ENCODE data around the gene SPOCK2. TPM values are rescaled to one million over a fixed set of nuclear protein-coding genes. Genes with fewer than 3 reads are reported as not detected.

The SPOCK2 gene
- polyA plus RNA-seq, 10 donors: 1.9 to 15.9 (median 3.6) TPM

GRCh38 chr10:72073708-72074573 is 14.4 kb downstream of the SPOCK2 start:
- DNase-seq: no peak

GRCh38 chr10:72072639-72073038 is 15.7 kb downstream of the SPOCK2 start:
- no peak for DNase-seq

- no peak for DNase-seq
Measured at GRCh38 chr10:72072046-72072445, 16.3 kb downstream of the SPOCK2 start.

- DNase-seq: no peak
Measured at GRCh38 chr10:72069751-72070526, 18.4 kb downstream of the SPOCK2 start.

- no peak for DNase-seq
Measured at GRCh38 chr10:72068901-72069446, 19.4 kb downstream of the SPOCK2 start.

GRCh38 chr10:72068126-72068765 is 20.1 kb downstream of the SPOCK2 start:
- DNase-seq: no peak

GRCh38 chr10:72067463-72068125 is 20.8 kb downstream of the SPOCK2 start:
- DNase-seq: no peak

- peak in 1 of 3 donors; percentile 52 for DNase-seq
Measured at GRCh38 chr10:72066318-72067284, 21.8 kb downstream of the SPOCK2 start.

GRCh38 chr10:72065439-72066025 is 22.8 kb downstream of the SPOCK2 start:
- DNase-seq: peak in 1 of 3 donors; percentile 49

- DNase-seq: no peak
Measured at GRCh38 chr10:72063703-72064391, 24.5 kb downstream of the SPOCK2 start.

- DNase-seq: no peak
Measured at GRCh38 chr10:72062832-72063702, 25.3 kb downstream of the SPOCK2 start.

- no peak for DNase-seq
Measured at GRCh38 chr10:72062382-72062781, 26.0 kb downstream of the SPOCK2 start.

GRCh38 chr10:72061930-72062329 is 26.4 kb downstream of the SPOCK2 start:
- DNase-seq: no peak

GRCh38 chr10:72061491-72061890 is 26.9 kb downstream of the SPOCK2 start:
- no peak for DNase-seq

- DNase-seq: no peak
Measured at GRCh38 chr10:72059843-72060822, 28.2 kb downstream of the SPOCK2 start.

- no peak for DNase-seq
Measured at GRCh38 chr10:72058989-72059842, 29.1 kb downstream of the SPOCK2 start.

Data from muscle of back (tissue), 11 donors.